ENCODE data around the gene VPS13A. TPM values are rescaled to one million over a fixed set of nuclear protein-coding genes. Genes with fewer than 3 reads are reported as not detected.
A peak's percentile ranks its signal among the peaks of the same experiment; 100 is the strongest.

The VPS13A gene
- total and polyA plus RNA-seq, 2 of the 13 experiments (the other 11 are each of a cell fraction or from before 2014, with no cell fraction given): 20.4 to 20.7 TPM

- TF ChIP-seq ETS1 (CRISPR knock-in tag; IDR thresholded peaks at IDR 0.05) (no peak), HOXA3 (CRISPR knock-in tag; IDR thresholded peaks at IDR 0.05) (0 out of 2 replicates have a peak, but pooled peaks have one; percentile 28), MIXL1 (CRISPR knock-in tag; IDR thresholded peaks at IDR 0.05) (0 out of 2 replicates have a peak, but pooled peaks have one; percentile 38), GTF3A (CRISPR knock-in tag; conservative IDR thresholded peaks at IDR 0.05) (no peak), NFIB (CRISPR knock-in tag; IDR thresholded peaks at IDR 0.05; ENCODE audit: borderline replicate concordance) (no peak), XRCC5 (optimal IDR thresholded peaks at IDR 0.05; ENCODE audit: low read length) (peak; percentile 78), ZNF362 (CRISPR knock-in tag; IDR thresholded peaks at IDR 0.05; ENCODE audit: borderline replicate concordance) (no peak), RNF2 (conservative IDR thresholded peaks at IDR 0.05; ENCODE audit: low read depth) (no peak), NFE2 (CRISPR knock-in tag; IDR thresholded peaks at IDR 0.05) (no peak), MTF1 (CRISPR knock-in tag; IDR thresholded peaks at IDR 0.05) (no peak), SIN3A (IDR thresholded peaks at IDR 0.05; ENCODE audit: borderline replicate concordance, low read depth, low read length) (no peak), SNAI1 (CRISPR knock-in tag; IDR thresholded peaks at IDR 0.05; ENCODE audit: borderline replicate concordance) (no peak)
- TF ChIP-seq, protein P1, sequence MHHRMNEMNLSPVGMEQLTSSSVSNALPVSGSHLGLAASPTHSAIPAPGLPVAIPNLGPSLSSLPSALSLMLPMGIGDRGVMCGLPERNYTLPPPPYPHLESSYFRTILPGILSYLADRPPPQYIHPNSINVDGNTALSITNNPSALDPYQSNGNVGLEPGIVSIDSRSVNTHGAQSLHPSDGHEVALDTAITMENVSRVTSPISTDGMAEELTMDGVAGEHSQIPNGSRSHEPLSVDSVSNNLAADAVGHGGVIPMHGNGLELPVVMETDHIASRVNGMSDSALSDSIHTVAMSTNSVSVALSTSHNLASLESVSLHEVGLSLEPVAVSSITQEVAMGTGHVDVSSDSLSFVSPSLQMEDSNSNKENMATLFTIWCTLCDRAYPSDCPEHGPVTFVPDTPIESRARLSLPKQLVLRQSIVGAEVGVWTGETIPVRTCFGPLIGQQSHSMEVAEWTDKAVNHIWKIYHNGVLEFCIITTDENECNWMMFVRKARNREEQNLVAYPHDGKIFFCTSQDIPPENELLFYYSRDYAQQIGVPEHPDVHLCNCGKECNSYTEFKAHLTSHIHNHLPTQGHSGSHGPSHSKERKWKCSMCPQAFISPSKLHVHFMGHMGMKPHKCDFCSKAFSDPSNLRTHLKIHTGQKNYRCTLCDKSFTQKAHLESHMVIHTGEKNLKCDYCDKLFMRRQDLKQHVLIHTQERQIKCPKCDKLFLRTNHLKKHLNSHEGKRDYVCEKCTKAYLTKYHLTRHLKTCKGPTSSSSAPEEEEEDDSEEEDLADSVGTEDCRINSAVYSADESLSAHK (CRISPR knock-in tag; IDR thresholded peaks at IDR 0.05; ENCODE audit: borderline replicate concordance): no peak
- TF ChIP-seq, protein P2, sequence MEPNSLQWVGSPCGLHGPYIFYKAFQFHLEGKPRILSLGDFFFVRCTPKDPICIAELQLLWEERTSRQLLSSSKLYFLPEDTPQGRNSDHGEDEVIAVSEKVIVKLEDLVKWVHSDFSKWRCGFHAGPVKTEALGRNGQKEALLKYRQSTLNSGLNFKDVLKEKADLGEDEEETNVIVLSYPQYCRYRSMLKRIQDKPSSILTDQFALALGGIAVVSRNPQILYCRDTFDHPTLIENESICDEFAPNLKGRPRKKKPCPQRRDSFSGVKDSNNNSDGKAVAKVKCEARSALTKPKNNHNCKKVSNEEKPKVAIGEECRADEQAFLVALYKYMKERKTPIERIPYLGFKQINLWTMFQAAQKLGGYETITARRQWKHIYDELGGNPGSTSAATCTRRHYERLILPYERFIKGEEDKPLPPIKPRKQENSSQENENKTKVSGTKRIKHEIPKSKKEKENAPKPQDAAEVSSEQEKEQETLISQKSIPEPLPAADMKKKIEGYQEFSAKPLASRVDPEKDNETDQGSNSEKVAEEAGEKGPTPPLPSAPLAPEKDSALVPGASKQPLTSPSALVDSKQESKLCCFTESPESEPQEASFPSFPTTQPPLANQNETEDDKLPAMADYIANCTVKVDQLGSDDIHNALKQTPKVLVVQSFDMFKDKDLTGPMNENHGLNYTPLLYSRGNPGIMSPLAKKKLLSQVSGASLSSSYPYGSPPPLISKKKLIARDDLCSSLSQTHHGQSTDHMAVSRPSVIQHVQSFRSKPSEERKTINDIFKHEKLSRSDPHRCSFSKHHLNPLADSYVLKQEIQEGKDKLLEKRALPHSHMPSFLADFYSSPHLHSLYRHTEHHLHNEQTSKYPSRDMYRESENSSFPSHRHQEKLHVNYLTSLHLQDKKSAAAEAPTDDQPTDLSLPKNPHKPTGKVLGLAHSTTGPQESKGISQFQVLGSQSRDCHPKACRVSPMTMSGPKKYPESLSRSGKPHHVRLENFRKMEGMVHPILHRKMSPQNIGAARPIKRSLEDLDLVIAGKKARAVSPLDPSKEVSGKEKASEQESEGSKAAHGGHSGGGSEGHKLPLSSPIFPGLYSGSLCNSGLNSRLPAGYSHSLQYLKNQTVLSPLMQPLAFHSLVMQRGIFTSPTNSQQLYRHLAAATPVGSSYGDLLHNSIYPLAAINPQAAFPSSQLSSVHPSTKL (CRISPR knock-in tag; IDR thresholded peaks at IDR 0.05): no peak
Measured at GRCh38 chr9:77433675-77434445, 256.5 kb downstream of the VPS13A start (continued).

Measured in HepG2 (cell line).